IMR-90 (cell line): ENCODE data around the gene COX19. TPM values are rescaled to one million over a fixed set of nuclear protein-coding genes. Genes with fewer than 3 reads are reported as not detected.

Experiments used
- ATAC-seq: fragments of 200-7000 bp; cut with Tn5 transposase; 2 replicates; pipeline ENCODE4 v1.9.1; 2020; ENCODE audit warnings: low read depth, mild to moderate bottlenecking, moderate library complexity
- BruUV-seq: library from RNA; stranded (reverse); fragments of 400-500 nt; replicated peaks from 2 replicates; lab custom pipeline; 2021; lab: Mats Ljungman, UMichigan
- CTCF ChIA-PET: fragments of 300-600 bp; formaldehyde crosslinking; extraction: SDS; loops from one replicate; lab custom pipeline; 2021; ENCODE audit warnings: antibody characterized with exemption; lab: Yijun Ruan, JAX
- POLR2A ChIA-PET: fragments of 300-600 bp; sonication (Branson Sonifier 250); formaldehyde crosslinking; loops from one replicate; lab custom pipeline; 2022; ENCODE audit warnings: antibody characterized with exemption; ENCODE audit not compliant: unreplicated experiment; lab: Charles Lee
- DNase-seq: peaks from one replicate; pipeline ENCODE4 v3.0.0; 2013
- H2AFZ ChIP-seq: replicated peaks from 2 replicates; pipeline ENCODE3; 2013; ENCODE audit warnings: low read length, mild to moderate bottlenecking; ENCODE audit not compliant: poor library complexity
- H2AK5ac ChIP-seq: 2 replicates; pipeline ENCODE4 v1.6.1; 2013; ENCODE audit warnings: low read depth, low read length, inconsistent platforms
- H2AK9ac ChIP-seq: replicated peaks from 2 replicates; pipeline ENCODE3; 2013; ENCODE audit warnings: mild to moderate bottlenecking, low read depth, low read length, moderate library complexity; ENCODE audit not compliant: poor library complexity
- H2BK120ac ChIP-seq: 2 replicates; pipeline ENCODE4 v1.6.1; 2013; ENCODE audit warnings: low read depth, low read length, inconsistent platforms
- H2BK15ac ChIP-seq: 3 replicates; pipeline ENCODE4 v1.6.1; 2013; ENCODE audit warnings: low read depth, low read length, inconsistent platforms
- H2BK20ac ChIP-seq: 2 replicates; pipeline ENCODE4 v1.6.1; 2013; ENCODE audit warnings: low read depth, mild to moderate bottlenecking, inconsistent platforms, low read length, moderate library complexity
- H2BK5ac ChIP-seq: 2 replicates; pipeline ENCODE4 v1.6.1; 2013; ENCODE audit warnings: mild to moderate bottlenecking, low read depth, low read length, inconsistent platforms; ENCODE audit not compliant: poor library complexity, severe bottlenecking
- H3K14ac ChIP-seq: replicated peaks from 2 replicates; pipeline ENCODE4 v1.6.1; 2013; ENCODE audit warnings: low read depth, low read length, inconsistent platforms
- H3K18ac ChIP-seq: 2 replicates; pipeline ENCODE4 v1.6.1; 2013; ENCODE audit warnings: low read depth, low read length, control low read depth
- H3K23ac ChIP-seq: 2 replicates; pipeline ENCODE4 v1.6.1; 2013; ENCODE audit warnings: low read depth, low read length, inconsistent platforms
- H3K27ac ChIP-seq: 2 replicates; pipeline ENCODE4 v1.5.1; 2013; ENCODE audit warnings: mild to moderate bottlenecking, control low read depth, low read length; ENCODE audit not compliant: insufficient read depth
- H3K27me3 ChIP-seq: 2 replicates; pipeline ENCODE4 v1.6.1; 2013; ENCODE audit warnings: low read length; ENCODE audit not compliant: control insufficient read depth, insufficient read depth
- H3K36me3 ChIP-seq: 2 replicates; pipeline ENCODE4 v1.6.1; 2013; ENCODE audit warnings: low read length, mixed read lengths; ENCODE audit not compliant: control insufficient read depth, insufficient read depth
- H3K4ac ChIP-seq: 2 replicates; pipeline ENCODE4 v1.6.1; 2013; ENCODE audit warnings: low read depth, low read length, inconsistent platforms
- H3K4me1 ChIP-seq: 2 replicates; pipeline ENCODE4 v1.6.1; 2013; ENCODE audit warnings: low read length, mixed read lengths; ENCODE audit not compliant: control insufficient read depth, insufficient read depth
- H3K4me2 ChIP-seq: 2 replicates; pipeline ENCODE4 v1.6.1; 2013; ENCODE audit warnings: low read depth, mild to moderate bottlenecking, control low read depth, low read length, moderate library complexity
- H3K4me3 ChIP-seq: 2 replicates; pipeline ENCODE4 v1.5.1; 2013; ENCODE audit warnings: low read depth, mild to moderate bottlenecking, control low read depth, low read length, moderate library complexity; ENCODE audit not compliant: insufficient read depth
- H3K56ac ChIP-seq: 2 replicates; pipeline ENCODE4 v1.6.1; 2013; ENCODE audit warnings: low read length, inconsistent platforms; ENCODE audit not compliant: insufficient read depth; ENCODE audit errors: extremely low read depth
- H3K79me1 ChIP-seq, 2 experiments: 2 replicates each; pipeline ENCODE4 v1.6.1; 2013; ENCODE audit warnings: low read length in 2 of 2, inconsistent platforms in 1 of 2, low read depth in 1 of 2
- H3K9ac ChIP-seq: 2 replicates; pipeline ENCODE4 v1.6.1; 2013; ENCODE audit warnings: low read depth, low read length, control low read depth
- H3K9me1 ChIP-seq: 2 replicates; pipeline ENCODE4 v1.6.1; 2013; ENCODE audit warnings: low read length, inconsistent platforms; ENCODE audit not compliant: insufficient read depth
- H3K9me3 ChIP-seq: 2 replicates; pipeline ENCODE4 v1.6.1; 2013; ENCODE audit warnings: low read length; ENCODE audit not compliant: control insufficient read depth, insufficient read depth
- H4K20me1 ChIP-seq: 2 replicates; pipeline ENCODE4 v1.6.1; 2013; ENCODE audit warnings: low read length, inconsistent platforms; ENCODE audit not compliant: insufficient read depth
- H4K5ac ChIP-seq: 2 replicates; pipeline ENCODE4 v1.6.1; 2013; ENCODE audit warnings: mild to moderate bottlenecking, low read depth, low read length, control low read depth
- H4K8ac ChIP-seq, 2 experiments: 2 replicates each; pipeline ENCODE4 v1.6.1; 2013; ENCODE audit warnings: low read depth in 2 of 2, low read length in 2 of 2, control low read depth in 1 of 2, inconsistent platforms in 1 of 2
- H4K91ac ChIP-seq: 2 replicates; pipeline ENCODE4 v1.6.1; 2013; ENCODE audit warnings: low read depth, low read length, inconsistent platforms; ENCODE audit not compliant: insufficient read depth
- BHLHE40 ChIP-seq: fragments of 150-350 bp; IDR thresholded peaks from 2 replicates; pipeline ENCODE4 v1.6.1; 2016; ENCODE audit warnings: mild to moderate bottlenecking, low read depth, low read length
- CEBPB ChIP-seq: IDR thresholded peaks from 2 replicates; pipeline ENCODE4 v1.6.1; 2012; ENCODE audit warnings: low read depth, low read length, improper control_type of control experiment
- CHD1 ChIP-seq: IDR thresholded peaks from 2 replicates; pipeline ENCODE4 v1.6.1; 2012; ENCODE audit warnings: low read depth, low read length, improper control_type of control experiment
- CTCF ChIP-seq: conservative IDR thresholded peaks from 2 replicates; pipeline ENCODE4 v1.5.1; 2012; ENCODE audit warnings: mild to moderate bottlenecking, low read depth, low read length, improper control_type of control experiment
- ELK1 ChIP-seq: fragments of 150-350 bp; IDR thresholded peaks from 2 replicates; pipeline ENCODE4 v1.6.1; 2016; ENCODE audit warnings: low read depth, mild to moderate bottlenecking, low read length, moderate library complexity, borderline replicate concordance
- FOS ChIP-seq: fragments of 150-350 bp; IDR thresholded peaks from 2 replicates; pipeline ENCODE4 v1.6.1; 2016; ENCODE audit warnings: low read depth, low read length
- MAFK ChIP-seq: IDR thresholded peaks from 2 replicates; pipeline ENCODE4 v1.6.1; 2012; ENCODE audit warnings: low read depth, low read length, improper control_type of control experiment
- MAZ ChIP-seq: IDR thresholded peaks from 2 replicates; pipeline ENCODE4 v1.6.1; 2012; ENCODE audit warnings: low read depth, mild to moderate bottlenecking, low read length, improper control_type of control experiment, moderate library complexity, borderline replicate concordance
- MXI1 ChIP-seq: IDR thresholded peaks from 2 replicates; pipeline ENCODE4 v1.6.1; 2012; ENCODE audit warnings: low read depth, mild to moderate bottlenecking, low read length, moderate library complexity, borderline replicate concordance
- NFE2L2 ChIP-seq: fragments of 150-350 bp; IDR thresholded peaks from 2 replicates; pipeline ENCODE4 v1.6.1; 2016; ENCODE audit warnings: low read depth, mild to moderate bottlenecking, low read length
- POLR2A ChIP-seq: IDR thresholded peaks from 2 replicates; pipeline ENCODE4 v1.6.1; 2012; ENCODE audit warnings: mild to moderate bottlenecking, low read depth, low read length
- RAD21 ChIP-seq: IDR thresholded peaks from 2 replicates; pipeline ENCODE4 v1.6.1; 2012; ENCODE audit warnings: low read length, improper control_type of control experiment
- RCOR1 ChIP-seq: IDR thresholded peaks from 2 replicates; pipeline ENCODE4 v1.6.1; 2012; ENCODE audit warnings: mild to moderate bottlenecking, low read length, improper control_type of control experiment; ENCODE audit not compliant: insufficient replicate concordance
- RFX5 ChIP-seq: IDR thresholded peaks from 2 replicates; pipeline ENCODE4 v1.8.0; 2012; ENCODE audit warnings: low read depth, mild to moderate bottlenecking, low read length, moderate library complexity
- SMC3 ChIP-seq: fragments of 150-350 bp; IDR thresholded peaks from 2 replicates; pipeline ENCODE4 v1.6.1; 2016; ENCODE audit warnings: low read depth, mild to moderate bottlenecking, antibody characterized with exemption, low read length, moderate library complexity
- USF2 ChIP-seq: fragments of 150-350 bp; IDR thresholded peaks from 2 replicates; pipeline ENCODE4 v1.6.1; 2017; ENCODE audit warnings: mild to moderate bottlenecking, antibody characterized with exemption, low read length, low read depth
- WGBS, 2 experiments: methylation state at CpG; one replicate each; pipeline versions ENCODE4 v1.1.5 to v1.1.7; 2013; ENCODE audit warnings: missing lambda C conversion rate in 2 of 2; ENCODE audit not compliant: insufficient read length in 1 of 2; ENCODE audit errors: extremely low coverage in 2 of 2; 5-methylcytosine and 5-hydroxymethylcytosine counted together
- dilution Hi-C: fragments of 300-500 bp; cut with HindIII; formaldehyde crosslinking; loops from one replicate; pipeline ENCODE4 v1.14.3; 2018; ENCODE audit warnings: low sequenced_read_pairs; ENCODE audit not compliant: unreplicated experiment
- in situ Hi-C: fragments of 300-500 bp; cut with MboI; formaldehyde crosslinking; loops from 3 replicates; pipeline ENCODE4 v1.14.3; 2019; ENCODE audit warnings: low sequenced_read_pairs, inconsistent platforms, mixed read lengths
- intact Hi-C: fragments of 100-400 bp; cut with micrococcal nuclease; formaldehyde crosslinking; loops from 2 replicates; pipeline ENCODE4 v1.10.0; 2022
- polyA plus RNA-seq, 3 experiments: library from polyadenylated mRNA; depleted of rRNA; stranded (reverse); fragments of >200 nt; gene quantifications; 2 replicates each; pipeline ENCODE4 v1.2.3, GENCODE V29; 2012; ENCODE audit warnings: low replicate concordance in 1 of 3
- total RNA-seq: library from RNA; depleted of rRNA; stranded (reverse); fragments of >200 nt; gene quantifications from 2 replicates; pipeline ENCODE4 v1.2.3, GENCODE V29; 2012

The COX19 gene
- total and polyA plus RNA-seq, 2 of the 4 experiments (the other 2 are of a cell fraction) = 3.9 to 7.3 TPM

GRCh38 chr7:979886-980571, 4.7 kb upstream of the COX19 start:
- Histone ChIP-seq H3K36me3 (no peaks in the 10 kb centered on the region), H3K9me3 (no peaks in the 10 kb centered on the region), H3K18ac (no peak overlapping the region), H2AFZ (no peak overlapping the region), H3K9me1 (no peaks in the 10 kb centered on the region), H2BK120ac (no peak overlapping the region), H3K27ac (no peak overlapping the region), H3K4me1 (peaks cover 4% of the 10 kb centered on the region; the same call in 1 of the 2 replicates), H3K56ac (no peak overlapping the region), H4K91ac (no peak overlapping the region), H4K8ac (no peak overlapping the region), H3K9ac (no peak overlapping the region), H4K20me1 (peaks cover 3% of the 10 kb centered on the region; the same call in 1 of the 2 replicates), H3K4ac (no peak overlapping the region), H3K27me3 (no peaks in the 10 kb centered on the region; the same call in 1 of the 2 replicates), H3K79me1 (peaks cover 0 to 2% of the 10 kb centered on the region in 2 experiments; a peak in 3 of 4 replicates), H3K4me3 (no peak overlapping the region), H4K5ac (no peak overlapping the region), H2BK5ac (no peak overlapping the region), H3K14ac (no peak overlapping the region), H3K4me2 (no peak overlapping the region), H2BK20ac (no peak overlapping the region), H3K23ac (no peak overlapping the region), H2AK5ac (no peak overlapping the region), H2AK9ac (no peak overlapping the region), H2BK15ac (no peak overlapping the region)
- no TSS peak for BruUV-seq
- intact Hi-C loops (no loop called here), dilution Hi-C loops (no loop called here), in situ Hi-C loops (no loop called here)
- 59% methylated on average over 5 of the region's 15 CpGs; no CpG with 5 or more reads in 1 of the 2 experiments for WGBS, 2 experiments
- TF ChIP-seq CHD1 (no peak), MAFK (no peak), FOS (no peak), MAZ (no peak), MXI1 (no peak), RAD21 (no peak), POLR2A (no peak), RCOR1 (no peak), RFX5 (no peak), CTCF (no peak), SMC3 (no peak), BHLHE40 (no peak), ELK1 (no peak), CEBPB (no peak), USF2 (no peak), NFE2L2 (no peak)
- ChIA-PET POLR2A (no interaction called here), CTCF (no interaction called here)
- DNase-seq (no peak), ATAC-seq (no peak)
